ENCODE results near the gene ZNF516.

Gene ZNF516

GRCh38 chr18:76389716-76390115 is 105.3 kb downstream of the ZNF516 start:
- TF ChIP-seq FOXP2 (optimal IDR thresholded peaks at IDR 0.05; ENCODE audit: borderline replicate concordance, extremely low read depth, extremely low read length, insufficient read depth) (no peak), POLR2AphosphoS5 (IDR thresholded peaks at IDR 0.05; ENCODE audit: low read depth, low read length) (no peak), SIN3A (IDR thresholded peaks at IDR 0.05; ENCODE audit: borderline replicate concordance, insufficient read depth, low read length) (no peak), REST (IDR thresholded peaks at IDR 0.05; ENCODE audit: insufficient read depth in 1 of 2, low read depth in 2 of 2, low read length in 2 of 2) (no peak), TAF1 (IDR thresholded peaks at IDR 0.05; ENCODE audit: borderline replicate concordance, insufficient read depth, low read length) (no peak)

GRCh38 chr18:76388891-76389423 is 106.1 kb downstream of the ZNF516 start:
- TF ChIP-seq POLR2AphosphoS5 (IDR thresholded peaks at IDR 0.05; ENCODE audit: low read depth, low read length), result no peak
- no peak for TF ChIP-seq FOXP2 (optimal IDR thresholded peaks at IDR 0.05; ENCODE audit: borderline replicate concordance, extremely low read depth, extremely low read length, insufficient read depth)
- no peak for TF ChIP-seq TAF1 (IDR thresholded peaks at IDR 0.05; ENCODE audit: borderline replicate concordance, insufficient read depth, low read length)
- TF ChIP-seq SIN3A (IDR thresholded peaks at IDR 0.05; ENCODE audit: borderline replicate concordance, insufficient read depth, low read length), result no peak
- TF ChIP-seq REST (IDR thresholded peaks at IDR 0.05; ENCODE audit: insufficient read depth in 1 of 2, low read depth in 2 of 2, low read length in 2 of 2), result no peak

GRCh38 chr18:76388261-76388660 is 106.8 kb downstream of the ZNF516 start:
- TF ChIP-seq TAF1 (IDR thresholded peaks at IDR 0.05; ENCODE audit: borderline replicate concordance, insufficient read depth, low read length), result no peak
- no peak for TF ChIP-seq SIN3A (IDR thresholded peaks at IDR 0.05; ENCODE audit: borderline replicate concordance, insufficient read depth, low read length)
- no peak for TF ChIP-seq POLR2AphosphoS5 (IDR thresholded peaks at IDR 0.05; ENCODE audit: low read depth, low read length)
- no peak for TF ChIP-seq FOXP2 (optimal IDR thresholded peaks at IDR 0.05; ENCODE audit: borderline replicate concordance, extremely low read depth, extremely low read length, insufficient read depth)
- no peak for TF ChIP-seq REST (IDR thresholded peaks at IDR 0.05; ENCODE audit: insufficient read depth in 1 of 2, low read depth in 2 of 2, low read length in 2 of 2)

GRCh38 chr18:76387608-76388007 is 107.4 kb downstream of the ZNF516 start:
- TF ChIP-seq REST (IDR thresholded peaks at IDR 0.05; ENCODE audit: insufficient read depth in 1 of 2, low read depth in 2 of 2, low read length in 2 of 2), result no peak
- no peak for TF ChIP-seq FOXP2 (optimal IDR thresholded peaks at IDR 0.05; ENCODE audit: borderline replicate concordance, extremely low read depth, extremely low read length, insufficient read depth)
- TF ChIP-seq SIN3A (IDR thresholded peaks at IDR 0.05; ENCODE audit: borderline replicate concordance, insufficient read depth, low read length), result no peak
- TF ChIP-seq POLR2AphosphoS5 (IDR thresholded peaks at IDR 0.05; ENCODE audit: low read depth, low read length), result no peak
- no peak for TF ChIP-seq TAF1 (IDR thresholded peaks at IDR 0.05; ENCODE audit: borderline replicate concordance, insufficient read depth, low read length)

GRCh38 chr18:76386886-76387285 is 108.2 kb downstream of the ZNF516 start:
- TF ChIP-seq POLR2AphosphoS5 (IDR thresholded peaks at IDR 0.05; ENCODE audit: low read depth, low read length) (no peak), REST (IDR thresholded peaks at IDR 0.05; ENCODE audit: insufficient read depth in 1 of 2, low read depth in 2 of 2, low read length in 2 of 2) (no peak), FOXP2 (optimal IDR thresholded peaks at IDR 0.05; ENCODE audit: borderline replicate concordance, extremely low read depth, extremely low read length, insufficient read depth) (no peak), TAF1 (IDR thresholded peaks at IDR 0.05; ENCODE audit: borderline replicate concordance, insufficient read depth, low read length) (no peak), SIN3A (IDR thresholded peaks at IDR 0.05; ENCODE audit: borderline replicate concordance, insufficient read depth, low read length) (no peak)
